Psoas muscle (tissue), 8 donors: Measurements from ENCODE around the gene FBXW4. TPM values are rescaled to one million over a fixed set of nuclear protein-coding genes. Genes with fewer than 3 reads are reported as not detected.
A peak's percentile ranks its signal among the peaks of the same experiment; 100 is the strongest.

Experiments used
- ATAC-seq, 4 donors: fragments of 200-7000 bp; cut with Tn5 transposase; one replicate each; pipeline ENCODE4 v1.9.1; 2020; ENCODE audit warnings: moderate library complexity in 3 of 4, mild to moderate bottlenecking in 2 of 4
- DNase-seq, 2 donors: peaks; one replicate each; pipeline ENCODE4 v3.0.0-alpha.2; 2020
- H3K27ac ChIP-seq: fragments of 200-600 bp; one replicate; pipeline ENCODE4 v1.8.0; 2022
- H3K27me3 ChIP-seq, 3 donors: fragments of 200-600 bp in 1 of 3; one replicate each; pipeline versions ENCODE4 v1.6.1 to v1.8.0; 2013 to 2022; ENCODE audit warnings: low read length in 2 of 3, mild to moderate bottlenecking in 2 of 3, moderate library complexity in 1 of 3; ENCODE audit not compliant: insufficient read depth in 3 of 3
- H3K36me3 ChIP-seq, 2 donors: fragments of 200-600 bp in 1 of 2; one replicate each; pipeline versions ENCODE4 v1.6.1 to v1.8.0; 2013 to 2022; ENCODE audit warnings: low read depth in 1 of 2, mild to moderate bottlenecking in 1 of 2, moderate library complexity in 1 of 2; ENCODE audit not compliant: insufficient read depth in 1 of 2
- H3K4me1 ChIP-seq: fragments of 200-600 bp; one replicate; pipeline ENCODE4 v1.8.0; 2022
- H3K4me3 ChIP-seq: fragments of 200-600 bp; one replicate; pipeline ENCODE4 v1.8.0; 2022; ENCODE audit warnings: mild to moderate bottlenecking
- H3K9me3 ChIP-seq: fragments of 200-600 bp; one replicate; pipeline ENCODE4 v1.8.0; 2022
- CTCF ChIP-seq: fragments of 200-600 bp; IDR thresholded peaks from one replicate; pipeline ENCODE4 v1.8.0; 2022; ENCODE audit warnings: antibody characterized with exemption
- WGBS, 3 donors: extraction: QIAGEN DNeasy Blood & Tissue Kit; methylation state at CpG; one replicate each; pipeline versions ENCODE4 v1.1.6 to v1.1.7; 2013; 5-methylcytosine and 5-hydroxymethylcytosine counted together
- intact Hi-C, 2 donors: fragments of 100-400 bp; cut with DNase I; formaldehyde crosslinking; loops; one replicate each; pipeline versions ENCODE4 v1.11.0 to v1.14.2; 2022
- polyA plus RNA-seq, 3 donors: library from polyadenylated mRNA; stranded (reverse); fragments of 200-250 nt; gene quantifications; one replicate each; pipeline ENCODE4 v1.2.3, GENCODE V29; 2013
- total RNA-seq, 4 donors: library from RNA; stranded (reverse); fragmentation: NEBNext Ultra II Directional in 2 of 4; extraction: Animal tissue kit (Norgen Biotek cat#: 25700) in 2 of 4; gene quantifications; one replicate each; pipeline versions ENCODE4 v1.2.1 to v1.2.4, GENCODE V29; 2021 to 2023
- donor health status: healthy with polysubstance abuse.
- donor health status: DM: no; HTN: no; CAD: no; lungs with moderate emphysema.
- donor health status: Bipolar disorder and iron deficiency.
- donor health status: healthy.
- donor health status: DM: yes; HTN: yes; CAD: no.
- donor health status: DM: no; HTN: no; CAD: no.
- donor health status: DM: no; HTN: no; CAD: no.
- donor health status: DM: yes; HTN: yes; CAD: no.

The FBXW4 gene
- total and polyA plus RNA-seq, 7 donors = 15.5 to 100 (median 69.0) TPM

- H3K27ac ChIP-seq = no peak overlapping the region
- H3K4me3 ChIP-seq = no peak overlapping the region
- ATAC-seq = no peak
- DNase-seq = no peak
- H3K27me3 ChIP-seq = peaks cover 0 to 28% (median 7%) of the 10 kb centered on the region in 3 donors
- H3K4me1 ChIP-seq = no peaks in the 10 kb centered on the region
- WGBS, 3 donors = 91 to 92% (median 92%) methylated on average over 7 of the region's 7 CpGs
- intact Hi-C loops = loop anchor here in 1 of 2 donors (5.0 kb wide), 3 partner anchors 270 to 410 kb away; no protein-coding TSS in a partner anchor
- H3K9me3 ChIP-seq = peaks cover 13% of the 10 kb centered on the region
- H3K36me3 ChIP-seq = peaks cover 0 to 1% of the 10 kb centered on the region in 2 donors
- no peak for TF ChIP-seq CTCF
Measured at GRCh38 chr10:101572126-101572525, 122.8 kb downstream of the FBXW4 start.

- ATAC-seq (no peak), DNase-seq (peak in 1 of 2 donors; percentile 12)
- H3K36me3 ChIP-seq = no peaks in the 10 kb centered on the region
- 59 to 70% (median 62%) methylated on average over 8 of the region's 8 CpGs for WGBS, 3 donors
- no peak overlapping the region for H3K4me3 ChIP-seq
- intact Hi-C loops = loop anchor here (2.0 to 5.0 kb wide), 5 partner anchors 269 to 411 kb away; no protein-coding TSS in a partner anchor
- TF ChIP-seq CTCF = no peak
- no peak overlapping the region for H3K27ac ChIP-seq
- peaks cover 13% of the 10 kb centered on the region for H3K9me3 ChIP-seq
- peaks cover 0 to 35% (median 11%) of the 10 kb centered on the region in 3 donors for H3K27me3 ChIP-seq
- H3K4me1 ChIP-seq = no peaks in the 10 kb centered on the region
Measured at GRCh38 chr10:101571271-101571925, 123.6 kb downstream of the FBXW4 start.

DNA sequence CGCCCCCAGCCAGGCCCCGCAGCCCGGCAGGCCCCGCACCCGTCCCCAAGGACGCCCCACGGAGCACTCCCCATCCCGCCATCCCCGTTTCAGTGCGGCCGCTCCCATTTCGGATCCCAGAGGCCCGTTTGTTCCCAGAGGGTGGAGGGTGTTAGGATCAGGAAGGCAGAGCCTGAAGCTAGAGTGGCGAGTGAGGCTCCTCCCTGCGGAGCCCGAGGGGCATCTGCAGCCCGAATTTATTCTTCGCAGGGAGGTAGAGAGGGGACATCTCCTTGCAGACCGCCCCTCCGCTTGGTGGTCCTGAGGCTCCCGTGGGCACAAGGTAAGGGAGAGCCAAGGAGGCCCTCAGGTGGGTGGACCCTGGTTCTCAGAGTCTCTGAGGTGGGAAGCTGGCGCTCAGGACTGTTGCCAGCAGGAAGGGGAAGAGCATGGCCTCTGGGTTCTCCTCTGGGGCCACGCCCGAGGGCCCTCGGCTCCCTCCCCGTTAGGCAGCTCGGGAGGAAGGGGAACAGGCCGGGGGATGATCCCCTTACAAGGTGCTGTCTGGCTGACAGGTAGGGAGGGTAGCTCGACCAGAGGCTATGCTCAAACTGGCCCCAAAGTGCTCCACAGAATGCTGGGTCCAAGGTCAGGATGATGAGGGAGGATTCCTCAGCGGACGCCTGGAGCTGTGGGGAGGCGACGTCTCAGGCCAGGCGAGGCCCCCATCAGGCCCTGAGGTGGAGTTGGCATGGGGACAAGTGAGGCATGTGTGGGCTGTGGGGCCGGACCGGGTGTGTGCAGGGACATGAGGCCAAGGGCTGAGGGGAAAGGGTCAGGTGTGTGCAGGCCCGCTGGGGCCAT is 124.3 kb downstream of the FBXW4 start:
- H3K27me3 ChIP-seq = peaks cover 0 to 43% (median 11%) of the 10 kb centered on the region in 3 donors
- peaks cover 13% of the 10 kb centered on the region for H3K9me3 ChIP-seq
- TF ChIP-seq CTCF = no peak
- ATAC-seq = peak; percentile 4 to 38 (median 10)
- DNase-seq = peak in 1 of 2 donors; percentile 54
- intact Hi-C loops = loop anchor here (1.0 to 5.0 kb wide), 6 partner anchors 268 to 410 kb away; no protein-coding TSS in a partner anchor
- no peaks in the 10 kb centered on the region for H3K4me1 ChIP-seq
- WGBS, 3 donors = 9 to 11% (median 10%) methylated on average over 26 to 37 of the region's 37 CpGs
- H3K36me3 ChIP-seq = no peaks in the 10 kb centered on the region
- H3K4me3 ChIP-seq = peak overlapping the region; percentile 76
- no peak overlapping the region for H3K27ac ChIP-seq

DNA sequence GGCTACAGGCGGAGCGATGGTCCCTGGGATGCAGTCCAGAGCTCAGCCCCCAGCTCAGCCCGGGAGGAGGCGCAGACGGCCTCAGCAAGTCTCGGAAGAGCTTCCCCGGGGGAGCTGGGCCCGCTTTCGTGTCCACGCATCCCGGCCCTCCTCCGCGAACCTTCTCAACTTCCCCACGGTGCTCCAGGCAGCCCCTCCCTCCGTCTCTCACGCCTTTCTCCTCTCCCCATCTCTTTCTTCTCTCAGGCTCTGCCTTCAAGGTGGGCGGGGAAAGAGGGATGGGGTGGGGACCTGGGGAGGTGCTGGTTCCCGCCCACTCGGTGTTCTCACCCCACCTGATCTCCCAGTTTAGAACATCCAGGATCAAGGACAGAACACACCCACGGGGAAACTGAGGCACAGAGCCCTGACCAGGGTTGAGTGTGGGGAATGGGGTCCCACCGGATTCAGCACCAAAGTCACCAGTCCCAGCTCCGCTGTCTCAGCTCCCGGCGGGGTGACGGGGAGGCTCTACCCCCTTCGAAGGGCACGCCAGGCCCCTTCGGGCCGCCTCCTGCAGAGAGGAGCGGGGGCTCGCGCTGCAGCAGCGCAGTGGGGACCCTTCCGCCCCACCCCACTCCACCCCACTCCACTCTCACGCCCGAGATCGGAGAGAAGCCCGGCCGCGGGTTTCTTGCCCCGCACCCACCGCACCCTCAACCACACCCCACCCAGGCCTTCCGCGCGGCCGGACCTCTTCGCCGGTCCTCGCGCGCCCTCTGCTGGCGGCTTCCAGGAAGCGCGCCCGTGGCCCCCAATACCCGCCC is 125.1 kb downstream of the FBXW4 start:
- ATAC-seq = peak; percentile 87 to 94 (median 90)
- Histone ChIP-seq H3K9me3 (peaks cover 13% of the 10 kb centered on the region), H3K4me1 (no peaks in the 10 kb centered on the region), H3K4me3 (peak overlapping the region; percentile 76), H3K27me3 (peaks cover 0 to 48% (median 11%) of the 10 kb centered on the region in 3 donors), H3K27ac (no peak overlapping the region), H3K36me3 (no peaks in the 10 kb centered on the region)
- peak; percentile 80 to 88 for DNase-seq
- intact Hi-C loops = loop anchor here (1.0 to 5.0 kb wide), 6 partner anchors 268 to 409 kb away; no protein-coding TSS in a partner anchor
- TF ChIP-seq CTCF = peak; percentile 88
- 2 to 4% (median 4%) methylated on average over 46 to 56 of the region's 56 CpGs for WGBS, 3 donors
